Tibial artery (tissue), 4 donors: Measurements from ENCODE around the gene CEACAM1.
"Not testable (repeated sequence)": the region's sequence is repeated elsewhere in the genome, so short reads cannot be mapped to it uniquely, and the experiment has no call there.

Source experiments
- DNase-seq, 2 donors: peaks; one replicate each; pipeline ENCODE4 v3.0.0-alpha.2; 2019
- H3K27ac ChIP-seq, 2 donors: fragments of 200-600 bp; sonication (generic) in 1 of 2; 1 replicate in 1 of 2; 2 replicates in 1 of 2; pipeline ENCODE4 v1.5.1; 2018 to 2019; ENCODE audit warnings: mild to moderate bottlenecking in 1 of 2
- H3K27me3 ChIP-seq, 2 donors: fragments of 200-600 bp; sonication (generic) in 1 of 2; one replicate each; pipeline versions ENCODE4 v1.5.1 to v1.6.0; 2016 to 2019
- H3K36me3 ChIP-seq, 3 donors: fragments of 200-600 bp; sonication (generic) in 2 of 3; one replicate each; pipeline ENCODE4 v1.5.1; 2016 to 2019; ENCODE audit warnings: mild to moderate bottlenecking in 2 of 3
- H3K4me1 ChIP-seq, 4 donors: fragments of 200-600 bp; sonication (generic) in 2 of 4; 1 replicate in 3 of 4; 2 replicates in 1 of 4; pipeline ENCODE4 v1.5.1; 2016 to 2019
- H3K4me3 ChIP-seq, 2 donors: fragments of 200-600 bp; sonication (generic) in 1 of 2; 1 replicate in 1 of 2; 2 replicates in 1 of 2; pipeline ENCODE4 v1.5.1; 2018 to 2019; ENCODE audit warnings: mild to moderate bottlenecking in 2 of 2
- H3K9me3 ChIP-seq, 3 donors: fragments of 200-600 bp; sonication (generic) in 1 of 3; one replicate each; pipeline ENCODE4 v1.5.1; 2016 to 2019
- CTCF ChIP-seq, 2 experiments: fragments of 200-600 bp in 1 of 2; fragments of 450-650 bp in 1 of 2; IDR thresholded peaks; one replicate each; pipeline ENCODE4 v1.5.1; 2017 to 2019; ENCODE audit warnings: antibody characterized with exemption in 2 of 2, mild to moderate bottlenecking in 1 of 2, moderate library complexity in 1 of 2
- intact Hi-C: fragments of 100-400 bp; cut with DNase I; formaldehyde crosslinking; loops from one replicate; pipeline ENCODE4 v1.15.0; 2023; ENCODE audit warnings: low total_unique reads

The CEACAM1 gene

GRCh38 chr19:42495663-42496062, 32.6 kb downstream of the CEACAM1 start:
- no peak for TF ChIP-seq CTCF (IDR thresholded peaks at IDR 0.05)
- intact Hi-C loops, result no loop called here
- H3K4me1 ChIP-seq, result no peaks in the 10 kb centered on the region
- H3K27me3 ChIP-seq, result no peaks in the 10 kb centered on the region
- H3K27ac ChIP-seq, result no peak overlapping the region
- no peaks in the 10 kb centered on the region for H3K36me3 ChIP-seq
- no peaks in the 10 kb centered on the region for H3K9me3 ChIP-seq
- DNase-seq, result no peak
- no peak overlapping the region for H3K4me3 ChIP-seq

- TF ChIP-seq CTCF (IDR thresholded peaks at IDR 0.05), result no peak
- intact Hi-C loops, result no loop called here
- Histone ChIP-seq H3K4me1 (no peaks in the 10 kb centered on the region), H3K27ac (no peak overlapping the region), H3K4me3 (no peak overlapping the region), H3K9me3 (no peaks in the 10 kb centered on the region), H3K36me3 (no peaks in the 10 kb centered on the region), H3K27me3 (no peaks in the 10 kb centered on the region)
- no peak for DNase-seq
These were observed 34.0 kb downstream of the CEACAM1 start for GRCh38 chr19:42494321-42494720.

GRCh38 chr19:42488783-42489521, 39.3 kb downstream of the CEACAM1 start:
- intact Hi-C loops, result no loop called here

GRCh38 chr19:42487798-42488178, 40.5 kb downstream of the CEACAM1 start:
- no peak for TF ChIP-seq CTCF (IDR thresholded peaks at IDR 0.05)
- DNase-seq, result no peak
- H3K4me3 ChIP-seq, result no peak overlapping the region
- no peaks in the 10 kb centered on the region for H3K9me3 ChIP-seq
- H3K27me3 ChIP-seq, result no peaks in the 10 kb centered on the region
- intact Hi-C loops, result no loop called here
- H3K36me3 ChIP-seq, result no peaks in the 10 kb centered on the region
- no peaks in the 10 kb centered on the region for H3K4me1 ChIP-seq
- no peak overlapping the region for H3K27ac ChIP-seq

More at GRCh38 chr19:42488783-42489521, 39.3 kb downstream of the CEACAM1 start:
- Histone ChIP-seq H3K36me3 (no peaks in the 10 kb centered on the region), H3K4me1 (no peaks in the 10 kb centered on the region), H3K27me3 (no peaks in the 10 kb centered on the region), H3K27ac (no peak overlapping the region), H3K9me3 (no peaks in the 10 kb centered on the region), H3K4me3 (no peak overlapping the region)
- no peak for TF ChIP-seq CTCF (IDR thresholded peaks at IDR 0.05)
- no peak for DNase-seq

- TF ChIP-seq CTCF (IDR thresholded peaks at IDR 0.05), result no peak
- H3K36me3 ChIP-seq, result no peaks in the 10 kb centered on the region
- intact Hi-C loops, result no loop called here
- H3K27me3 ChIP-seq, result no peaks in the 10 kb centered on the region
- no peak overlapping the region for H3K4me3 ChIP-seq
- no peak for DNase-seq
- H3K4me1 ChIP-seq, result no peaks in the 10 kb centered on the region
- H3K9me3 ChIP-seq, result no peaks in the 10 kb centered on the region
- H3K27ac ChIP-seq, result no peak overlapping the region
These were observed 41.1 kb downstream of the CEACAM1 start for GRCh38 chr19:42487032-42487797.

- H3K27ac ChIP-seq, DNase-seq, H3K4me1 ChIP-seq, H3K36me3 ChIP-seq, H3K4me3 ChIP-seq, H3K27me3 ChIP-seq, H3K9me3 ChIP-seq, intact Hi-C loops: not testable (repeated sequence)
These were observed 43.2 kb downstream of the CEACAM1 start for GRCh38 chr19:42485036-42485435.
